H7 (cell line): Measurements from ENCODE around the gene MIER3. TPM values are rescaled to one million over a fixed set of nuclear protein-coding genes. Genes with fewer than 3 reads are reported as not detected.

Source experiments
- DNase-seq: peaks from one replicate; pipeline ENCODE4 v3.0.0; 2012
- H3K27me3 ChIP-seq: 2 replicates; pipeline ENCODE4 v1.6.0; 2011; ENCODE audit warnings: mild to moderate bottlenecking, low read length; ENCODE audit not compliant: control insufficient read depth, insufficient read depth
- H3K36me3 ChIP-seq: replicated peaks from 2 replicates; pipeline ENCODE4 v1.5.1; 2011; ENCODE audit warnings: low read length; ENCODE audit not compliant: control insufficient read depth, insufficient read depth
- H3K4me3 ChIP-seq: 2 replicates; pipeline ENCODE4 v1.5.1; 2011; ENCODE audit warnings: low read depth, mild to moderate bottlenecking, control low read depth, low read length, moderate library complexity; ENCODE audit not compliant: insufficient read depth
- total RNA-seq: library from RNA; depleted of rRNA; stranded (reverse); fragments of >200 nt; shearing (Covaris generic); gene quantifications from 2 replicates; pipeline ENCODE4 v1.2.3, GENCODE V29; 2014; rRNA removed

MIER3 gene
- total RNA-seq, 1 experiment from 2014 or later = 22.0 TPM

GRCh38 chr5:56898213-56898612, 53.7 kb downstream of the MIER3 start:
- Histone ChIP-seq H3K36me3 (no peaks in the 10 kb centered on the region), H3K4me3 (no peak overlapping the region), H3K27me3 (no peaks in the 10 kb centered on the region)
- no peak for DNase-seq

GRCh38 chr5:56896763-56897162, 55.2 kb downstream of the MIER3 start:
- Histone ChIP-seq H3K36me3 (no peaks in the 10 kb centered on the region), H3K4me3 (no peak overlapping the region), H3K27me3 (no peaks in the 10 kb centered on the region)
- DNase-seq = no peak

GRCh38 chr5:56893251-56893951, 58.5 kb downstream of the MIER3 start:
- Histone ChIP-seq H3K36me3 (no peaks in the 10 kb centered on the region), H3K4me3 (no peak overlapping the region), H3K27me3 (no peaks in the 10 kb centered on the region)
- no peak for DNase-seq

- Histone ChIP-seq H3K27me3 (no peaks in the 10 kb centered on the region), H3K36me3 (peaks cover 1% of the 10 kb centered on the region), H3K4me3 (no peak overlapping the region)
- DNase-seq = no peak
Observed at GRCh38 chr5:56881571-56881970, 70.4 kb downstream of the MIER3 start.

GRCh38 chr5:56876327-56876726, 75.6 kb downstream of the MIER3 start:
- no peaks in the 10 kb centered on the region for H3K36me3 ChIP-seq
- DNase-seq = no peak
- H3K27me3 ChIP-seq = no peaks in the 10 kb centered on the region
- H3K4me3 ChIP-seq = no peak overlapping the region

GRCh38 chr5:56873056-56873455, 78.9 kb downstream of the MIER3 start:
- no peaks in the 10 kb centered on the region for H3K36me3 ChIP-seq
- H3K27me3 ChIP-seq = no peaks in the 10 kb centered on the region
- DNase-seq = no peak
- H3K4me3 ChIP-seq = no peak overlapping the region

- H3K36me3 ChIP-seq = no peaks in the 10 kb centered on the region
- H3K27me3 ChIP-seq = no peaks in the 10 kb centered on the region
- DNase-seq = no peak
- no peak overlapping the region for H3K4me3 ChIP-seq
Observed at GRCh38 chr5:56871777-56872176, 80.1 kb downstream of the MIER3 start.

Other genes with a start within 250 kb of the MIER3 start
- gene MAP3K1, start 136.6 kb downstream of the MIER3 start, total RNA-seq = 18.9 and 21.2 TPM in 2 replicates
- gene SETD9, start 42.5 kb downstream of the MIER3 start, total RNA-seq = 10.1 and 14.4 TPM in 2 replicates
- gene GPBP1, start 221.9 kb upstream of the MIER3 start, total RNA-seq = 62.7 and 92.0 TPM in 2 replicates